Ectodermal cell (in vitro differentiated cells): ENCODE data around the gene USP3.

Experiments
- H3K27ac ChIP-seq: 2 replicates; pipeline ENCODE4 v1.7.0; 2013; ENCODE audit warnings: mild to moderate bottlenecking, low read depth, low read length; ENCODE audit not compliant: insufficient read depth, poor library complexity, severe bottlenecking
- H3K27me3 ChIP-seq: 2 replicates; pipeline ENCODE4 v1.7.0; 2013; ENCODE audit warnings: mild to moderate bottlenecking, low read length; ENCODE audit not compliant: insufficient read depth, control insufficient read depth, poor library complexity, severe bottlenecking
- H3K36me3 ChIP-seq: one replicate; pipeline ENCODE4 v1.7.0; 2013; ENCODE audit warnings: low read length; ENCODE audit not compliant: control insufficient read depth, insufficient read depth
- H3K4me1 ChIP-seq: one replicate; pipeline ENCODE4 v1.7.0; 2013; ENCODE audit warnings: low read length; ENCODE audit not compliant: control insufficient read depth, insufficient read depth
- H3K4me3 ChIP-seq: 2 replicates; pipeline ENCODE4 v1.7.0; 2013; ENCODE audit warnings: low read depth, low read length, control low read depth; ENCODE audit not compliant: insufficient read depth
- H3K9me3 ChIP-seq: 2 replicates; pipeline ENCODE4 v1.7.0; 2013; ENCODE audit warnings: mild to moderate bottlenecking, low read length, moderate library complexity; ENCODE audit not compliant: control insufficient read depth
- WGBS, 2 experiments: methylation state at CpG; one replicate each; pipeline ENCODE4 v1.1.7; 2013; ENCODE audit warnings: missing lambda C conversion rate in 2 of 2; 5-methylcytosine and 5-hydroxymethylcytosine counted together

The USP3 gene

DNA sequence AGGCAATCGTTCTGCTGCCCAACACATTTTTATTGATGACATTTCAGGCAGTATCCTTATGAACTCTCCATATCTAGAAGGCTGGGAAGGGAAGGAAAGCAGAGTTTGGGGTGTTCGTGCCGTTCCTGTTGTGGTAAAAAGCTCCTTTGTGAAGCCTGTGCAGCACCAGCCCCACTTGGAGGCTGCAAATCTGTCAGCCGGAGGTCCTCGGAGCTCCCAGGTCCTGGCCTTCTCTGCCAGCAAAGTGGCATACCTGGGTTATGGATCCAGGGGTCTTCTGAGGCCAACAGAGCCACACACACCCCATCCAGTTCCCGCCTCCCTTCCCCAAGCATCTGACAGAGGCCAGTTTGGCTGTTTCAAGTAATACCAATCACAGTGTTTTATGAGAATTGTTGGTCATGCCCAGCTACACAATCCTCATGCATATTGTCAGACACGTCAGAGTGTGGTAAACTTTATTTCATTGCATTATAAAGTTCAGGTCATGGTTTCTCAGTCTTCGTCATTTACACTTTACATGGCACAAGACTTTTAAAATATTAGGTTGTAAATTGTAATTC is 15.9 kb upstream of the USP3 start:
- Histone ChIP-seq H3K4me1 (no peaks in the 10 kb centered on the region), H3K27me3 (no peaks in the 10 kb centered on the region), H3K4me3 (no peak overlapping the region), H3K36me3 (no peaks in the 10 kb centered on the region), H3K9me3 (no peaks in the 10 kb centered on the region), H3K27ac (no peak overlapping the region)
- 81 to 83% methylated on average over 6 to 7 of the region's 8 CpGs for WGBS, 2 experiments

DNA sequence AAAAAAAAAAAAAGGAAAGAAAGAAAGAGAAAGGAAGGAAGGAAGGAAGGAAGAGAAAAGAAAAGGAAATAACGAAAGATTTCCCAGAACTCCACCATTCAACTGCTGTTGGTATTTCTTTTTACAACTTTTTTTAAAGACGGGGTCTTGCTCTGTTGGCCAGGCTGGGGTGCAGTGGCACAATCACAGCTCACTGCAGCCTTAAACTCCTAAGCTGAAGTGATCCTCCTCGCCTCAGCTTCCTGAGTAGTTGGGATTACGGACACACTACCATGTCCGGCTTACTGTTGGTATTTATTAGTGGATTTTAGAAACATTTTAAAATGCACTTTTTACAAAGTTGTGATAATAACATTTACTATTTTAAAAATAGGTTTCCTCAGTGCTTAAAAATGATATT is 15.0 kb upstream of the USP3 start:
- WGBS, 2 experiments = 94% methylated on average over 4 of the region's 5 CpGs
- Histone ChIP-seq H3K4me3 (no peak overlapping the region), H3K36me3 (no peaks in the 10 kb centered on the region)

DNA sequence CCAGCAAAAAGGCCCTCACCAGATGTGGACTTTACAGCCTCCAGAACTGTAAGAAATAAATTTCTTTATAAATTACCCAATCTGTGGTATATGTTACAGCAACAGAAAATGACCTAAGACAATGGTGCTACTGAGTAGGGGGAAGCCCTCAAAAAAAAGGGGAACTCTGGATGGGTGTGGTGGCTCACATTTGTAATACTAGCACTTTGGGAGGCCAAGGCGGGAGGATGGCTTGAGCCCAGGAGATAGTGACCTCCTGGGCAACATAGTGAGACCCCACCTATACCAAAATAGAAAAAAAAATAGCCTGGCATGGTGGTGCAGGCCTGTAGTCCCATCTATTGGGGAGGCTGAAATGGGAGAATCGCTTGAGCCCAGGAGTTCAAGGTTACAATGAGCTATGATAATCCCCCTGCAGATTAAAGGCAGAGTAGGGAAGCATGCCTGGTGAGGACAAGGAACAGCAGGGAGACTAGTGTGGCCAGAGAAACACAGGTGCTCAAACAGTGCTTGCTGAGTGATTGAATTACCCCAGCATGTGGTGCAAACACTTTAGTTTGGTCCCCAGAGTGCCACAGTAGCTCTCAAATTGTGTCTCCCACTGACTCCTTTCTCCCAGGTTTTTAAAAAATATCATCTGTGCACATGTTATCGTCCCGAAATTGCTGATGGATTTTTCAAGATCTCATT is 13.9 kb upstream of the USP3 start:
- Histone ChIP-seq H3K4me3 (no peak overlapping the region), H3K27ac (no peak overlapping the region), H3K36me3 (no peaks in the 10 kb centered on the region), H3K27me3 (no peaks in the 10 kb centered on the region), H3K9me3 (no peaks in the 10 kb centered on the region), H3K4me1 (no peaks in the 10 kb centered on the region)
- WGBS, 2 experiments = 60 to 67% methylated on average over 3 to 4 of the region's 4 CpGs

More for the DNA sequence above, 15.0 kb upstream of the USP3 start:
- H3K9me3 ChIP-seq = no peaks in the 10 kb centered on the region
- H3K27ac ChIP-seq = no peak overlapping the region
- no peaks in the 10 kb centered on the region for H3K27me3 ChIP-seq
- H3K4me1 ChIP-seq = no peaks in the 10 kb centered on the region

DNA sequence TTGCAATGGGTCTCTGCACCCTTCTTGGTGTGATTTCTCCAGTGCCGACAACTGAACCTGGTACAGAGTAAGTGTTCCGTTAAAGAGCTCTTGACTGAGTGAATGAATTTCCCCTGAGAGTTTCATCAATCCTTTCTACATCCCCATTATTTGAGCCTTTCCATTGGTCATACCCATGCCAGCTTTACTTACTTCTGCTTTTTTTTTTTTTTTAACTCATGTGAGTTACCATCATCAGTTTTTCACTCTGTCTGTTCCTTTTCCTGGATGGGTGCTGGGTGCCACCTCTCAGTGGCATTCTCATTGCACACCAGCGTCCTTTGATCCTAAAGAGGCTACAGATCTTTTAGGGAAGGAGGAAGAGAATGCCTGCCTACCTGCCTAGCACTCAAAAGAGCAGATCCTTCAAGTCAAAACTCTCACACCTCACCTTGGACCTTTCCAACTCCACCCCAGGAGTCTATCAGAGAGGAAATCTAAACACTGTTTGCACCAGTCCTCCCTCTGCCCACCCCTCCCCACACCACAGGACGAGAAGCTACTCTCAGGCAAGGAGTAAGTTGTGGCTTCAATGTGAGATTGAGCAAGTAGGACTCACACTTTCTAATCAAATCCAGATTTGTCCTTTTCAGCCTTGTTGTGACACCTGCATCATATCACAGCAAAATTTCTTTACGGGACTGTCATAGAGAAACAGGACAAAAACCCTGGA is 13.1 kb upstream of the USP3 start:
- Histone ChIP-seq H3K27me3 (no peaks in the 10 kb centered on the region), H3K36me3 (no peaks in the 10 kb centered on the region), H3K9me3 (no peaks in the 10 kb centered on the region), H3K4me1 (peaks cover 4% of the 10 kb centered on the region), H3K4me3 (no peak overlapping the region), H3K27ac (no peak overlapping the region)
- 88 to 92% methylated on average over 5 of the region's 5 CpGs for WGBS, 2 experiments

DNA sequence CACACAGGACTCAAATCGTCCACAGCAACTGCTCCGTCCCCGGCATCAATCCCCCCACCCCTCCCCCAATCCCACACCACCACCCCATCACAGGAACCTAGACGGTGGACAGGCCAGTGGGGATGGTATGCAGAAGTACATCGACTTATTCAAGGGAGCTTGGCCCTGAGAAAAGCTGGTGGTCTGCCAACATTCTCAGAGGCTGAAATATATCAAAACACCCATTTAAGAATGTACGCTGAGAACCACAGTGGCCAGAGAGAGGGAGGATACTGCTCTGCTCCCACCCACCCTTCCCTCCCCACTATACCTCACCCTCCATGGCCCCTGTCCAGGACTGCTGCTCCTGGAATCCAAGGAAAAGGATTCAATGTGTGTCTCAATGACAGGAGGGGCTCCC is 12.4 kb upstream of the USP3 start:
- 80 to 94% methylated on average over 6 of the region's 6 CpGs for WGBS, 2 experiments
- H3K4me3 ChIP-seq = no peak overlapping the region
- no peaks in the 10 kb centered on the region for H3K36me3 ChIP-seq
- H3K27ac ChIP-seq = no peak overlapping the region
- peaks cover 4% of the 10 kb centered on the region for H3K4me1 ChIP-seq
- no peaks in the 10 kb centered on the region for H3K9me3 ChIP-seq
- H3K27me3 ChIP-seq = no peaks in the 10 kb centered on the region

DNA sequence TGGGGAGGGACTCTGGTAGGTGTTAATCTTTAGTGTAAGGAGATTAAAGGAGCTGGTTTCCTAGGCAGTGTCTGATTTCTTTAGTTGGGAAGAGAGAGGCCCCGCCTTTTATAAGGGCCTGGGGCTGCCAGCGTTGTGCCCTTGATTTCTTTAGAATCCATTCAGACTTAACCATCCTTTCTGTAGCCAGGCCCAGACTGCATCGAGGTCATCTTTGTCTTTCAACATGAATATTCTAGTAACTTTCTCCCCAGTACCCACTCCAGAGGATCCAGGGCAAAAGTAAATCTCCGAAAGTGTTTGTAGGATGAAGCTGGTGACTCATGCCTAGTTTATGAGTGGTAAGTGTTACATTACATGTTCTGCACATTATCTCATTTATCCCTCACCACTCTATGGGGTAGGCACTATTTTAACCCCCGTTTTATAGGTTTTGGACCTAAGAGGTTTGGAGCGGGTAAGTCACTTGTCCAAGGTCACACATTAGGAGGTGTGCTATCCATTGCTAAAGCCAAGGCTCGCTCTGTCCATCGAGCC is 11.8 kb upstream of the USP3 start:
- Histone ChIP-seq H3K27me3 (no peaks in the 10 kb centered on the region), H3K9me3 (no peaks in the 10 kb centered on the region), H3K4me3 (no peak overlapping the region), H3K27ac (no peak overlapping the region), H3K36me3 (no peaks in the 10 kb centered on the region), H3K4me1 (peaks cover 4% of the 10 kb centered on the region)
- 81 to 84% methylated on average over 7 of the region's 8 CpGs for WGBS, 2 experiments

DNA sequence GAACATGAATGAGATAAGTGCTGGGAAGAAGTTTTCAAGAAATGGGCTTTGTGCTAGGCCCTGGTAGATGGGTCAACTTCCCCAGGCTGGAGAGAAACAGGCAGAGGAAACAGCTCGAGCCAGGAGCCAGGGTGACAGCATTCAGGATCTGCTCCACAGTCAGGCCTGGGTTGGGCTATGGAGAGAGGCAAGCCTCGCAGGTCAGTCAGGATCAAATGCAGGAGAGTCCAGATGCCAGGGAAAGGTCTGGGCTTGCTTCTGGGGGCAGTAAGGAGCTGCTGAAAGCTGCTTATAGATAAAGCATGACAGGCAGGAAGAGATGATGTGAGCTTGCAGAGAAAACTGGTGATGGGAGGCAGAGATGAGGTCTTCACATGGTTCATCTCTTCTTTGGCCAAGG is 11.0 kb upstream of the USP3 start:
- 78 to 89% methylated on average over 2 of the region's 2 CpGs for WGBS, 2 experiments
- H3K9me3 ChIP-seq = no peaks in the 10 kb centered on the region
- no peak overlapping the region for H3K27ac ChIP-seq
- no peak overlapping the region for H3K4me3 ChIP-seq
- peaks cover 4% of the 10 kb centered on the region for H3K4me1 ChIP-seq
- H3K27me3 ChIP-seq = no peaks in the 10 kb centered on the region
- H3K36me3 ChIP-seq = no peaks in the 10 kb centered on the region

DNA sequence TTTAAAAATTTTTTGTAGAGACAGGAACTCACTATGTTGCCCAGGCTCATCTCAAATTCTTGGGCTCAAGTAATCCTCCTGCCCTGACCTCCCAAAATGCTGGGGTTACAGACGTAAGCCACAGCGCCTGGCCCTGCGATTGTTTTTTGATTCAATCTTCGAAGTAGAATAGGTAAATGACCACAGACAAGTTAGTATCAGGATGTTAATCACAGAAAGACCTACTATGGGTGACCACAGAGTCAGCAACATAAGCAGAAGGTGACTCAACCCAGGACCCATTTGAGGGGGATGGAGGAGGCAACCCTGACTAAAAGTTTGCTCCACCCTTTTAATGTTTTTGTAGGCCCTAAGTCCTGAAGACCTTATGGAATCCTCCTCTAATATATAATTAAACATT is 10.0 kb upstream of the USP3 start:
- H3K4me3 ChIP-seq = no peak overlapping the region
- H3K4me1 ChIP-seq = peaks cover 4% of the 10 kb centered on the region
- peaks cover 5% of the 10 kb centered on the region for H3K27me3 ChIP-seq
- H3K27ac ChIP-seq = no peak overlapping the region
- H3K36me3 ChIP-seq = no peaks in the 10 kb centered on the region
- 90 to 95% methylated on average over 4 of the region's 4 CpGs for WGBS, 2 experiments
- H3K9me3 ChIP-seq = no peaks in the 10 kb centered on the region

DNA sequence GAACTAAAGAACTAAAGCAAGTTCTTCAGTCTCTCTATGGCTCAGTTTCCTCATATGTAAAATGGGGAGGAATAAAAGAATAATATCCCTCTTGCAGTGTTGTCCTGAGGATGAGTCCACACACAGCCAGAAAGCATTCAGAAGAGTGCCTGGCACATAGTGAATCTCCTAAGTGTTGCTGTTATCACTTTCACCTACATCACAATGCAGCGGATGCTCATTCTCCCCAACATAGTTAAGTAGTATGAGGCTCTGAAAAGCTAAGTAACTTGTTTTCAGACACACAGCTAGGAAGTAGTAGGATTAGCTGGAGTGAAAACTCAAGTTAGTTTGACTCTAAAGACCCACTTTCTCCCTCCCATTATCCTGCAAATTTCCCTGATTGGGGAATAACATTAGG is 9.1 kb upstream of the USP3 start:
- no peaks in the 10 kb centered on the region for H3K36me3 ChIP-seq
- H3K9me3 ChIP-seq = no peaks in the 10 kb centered on the region
- 55% methylated on average over 1 of the region's 1 CpG; no CpG with 5 or more reads in 1 of the 2 experiments for WGBS, 2 experiments
- H3K27ac ChIP-seq = no peak overlapping the region
- no peak overlapping the region for H3K4me3 ChIP-seq
- peaks cover 14% of the 10 kb centered on the region for H3K27me3 ChIP-seq
- peaks cover 4% of the 10 kb centered on the region for H3K4me1 ChIP-seq

DNA sequence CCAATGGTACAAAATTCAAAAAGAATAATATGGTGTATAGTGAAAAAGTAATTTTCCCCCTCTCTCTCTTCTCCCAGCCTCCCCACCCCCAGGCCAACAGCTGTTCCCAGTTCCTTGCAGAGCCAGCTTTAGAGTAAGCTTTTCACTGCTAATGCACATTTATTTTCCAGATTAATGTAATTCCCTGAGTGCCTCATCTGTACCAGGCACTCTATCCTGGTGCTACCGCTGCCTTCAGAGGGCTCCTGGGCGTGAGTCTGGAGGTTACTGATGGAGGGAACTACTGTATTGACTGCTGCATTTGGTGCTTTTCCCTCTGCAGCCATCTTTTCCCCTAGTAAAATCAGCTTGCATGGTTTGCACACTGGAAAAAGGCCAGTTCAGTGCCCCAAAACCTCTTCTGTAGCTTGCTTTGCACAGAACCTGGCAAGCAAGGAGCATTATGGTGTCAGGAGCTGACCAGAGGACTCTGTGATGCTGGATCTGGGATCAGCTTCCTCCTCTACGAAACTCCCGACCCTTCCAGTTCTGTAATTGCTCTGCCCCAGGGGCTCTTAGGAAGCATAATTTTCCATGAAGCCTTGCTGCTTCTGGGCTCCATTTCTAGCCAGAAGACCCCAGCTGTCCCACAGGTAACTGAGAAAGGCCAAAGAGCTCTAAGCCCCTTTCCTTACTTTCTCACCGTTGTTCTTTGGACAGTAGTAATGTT is 8.5 kb upstream of the USP3 start:
- Histone ChIP-seq H3K4me1 (peaks cover 4% of the 10 kb centered on the region), H3K27ac (no peak overlapping the region), H3K27me3 (peaks cover 20% of the 10 kb centered on the region), H3K36me3 (no peaks in the 10 kb centered on the region), H3K9me3 (no peaks in the 10 kb centered on the region), H3K4me3 (no peak overlapping the region)
- WGBS, 2 experiments = 78 to 79% methylated on average over 4 of the region's 5 CpGs
